WTC11 (cell line): Measurements from ENCODE around the gene LGALS4.

Source experiments
- CREB1 ChIP-seq: sonication (generic); formaldehyde crosslinking; IDR thresholded peaks from 2 replicates; pipeline ENCODE4 v1.8.0; 2023; ENCODE audit warnings: mild to moderate bottlenecking, missing genetic modification reagents
- FOXK1 ChIP-seq: sonication (generic); formaldehyde crosslinking; IDR thresholded peaks from 2 replicates; pipeline ENCODE4 v1.8.0; 2022; ENCODE audit warnings: mild to moderate bottlenecking, moderate library complexity, missing genetic modification reagents
- HMGA2 ChIP-seq: fragments of 250-450 bp; sonication (Bioruptor Pico); IDR thresholded peaks from 2 replicates; pipeline ENCODE4 v1.4.0; 2021; ENCODE audit warnings: mild to moderate bottlenecking, moderate library complexity
- JUN ChIP-seq: sonication (generic); formaldehyde crosslinking; IDR thresholded peaks from 2 replicates; pipeline ENCODE4 v1.8.0; 2023; ENCODE audit warnings: mild to moderate bottlenecking, missing genetic modification reagents
- PRRX2 ChIP-seq: fragments of 250-450 bp; sonication (Bioruptor Pico); IDR thresholded peaks from 2 replicates; pipeline ENCODE4 v1.8.0; 2021; ENCODE audit warnings: mild to moderate bottlenecking
- ZBTB21 ChIP-seq: sonication (generic); formaldehyde crosslinking; IDR thresholded peaks from 2 replicates; pipeline ENCODE4 v1.8.1; 2023; ENCODE audit warnings: mild to moderate bottlenecking, missing genetic modification reagents, borderline replicate concordance
- TF ChIP-seq, protein P1 (sequence below): fragments of 200-600 bp; IDR thresholded peaks from 2 replicates; pipeline ENCODE4 v1.8.0; 2022; ENCODE audit warnings: antibody characterized with exemption
- TF ChIP-seq, protein P2 (sequence below): sonication (generic); formaldehyde crosslinking; IDR thresholded peaks from 2 replicates; pipeline ENCODE4 v1.8.0; 2022; ENCODE audit warnings: mild to moderate bottlenecking, missing genetic modification reagents
- TF ChIP-seq, protein P3 (sequence below): sonication (generic); formaldehyde crosslinking; IDR thresholded peaks from 2 replicates; pipeline ENCODE4 v1.8.0; 2022; ENCODE audit warnings: mild to moderate bottlenecking, missing genetic modification reagents
- TF ChIP-seq, protein P4 (sequence below): sonication (generic); formaldehyde crosslinking; IDR thresholded peaks from 2 replicates; pipeline ENCODE4 v1.8.1; 2022; ENCODE audit warnings: low read depth, mild to moderate bottlenecking, moderate library complexity, missing genetic modification reagents, borderline replicate concordance
- TF ChIP-seq, protein P5 (sequence below): sonication (generic); formaldehyde crosslinking; IDR thresholded peaks from 2 replicates; pipeline ENCODE4 v1.8.0; 2022; ENCODE audit warnings: mild to moderate bottlenecking, missing genetic modification reagents
- TF ChIP-seq, protein P6 (sequence below): sonication (generic); formaldehyde crosslinking; IDR thresholded peaks from 2 replicates; pipeline ENCODE4 v1.8.1; 2023; ENCODE audit warnings: mild to moderate bottlenecking, missing genetic modification reagents, moderate library complexity

DNA sequence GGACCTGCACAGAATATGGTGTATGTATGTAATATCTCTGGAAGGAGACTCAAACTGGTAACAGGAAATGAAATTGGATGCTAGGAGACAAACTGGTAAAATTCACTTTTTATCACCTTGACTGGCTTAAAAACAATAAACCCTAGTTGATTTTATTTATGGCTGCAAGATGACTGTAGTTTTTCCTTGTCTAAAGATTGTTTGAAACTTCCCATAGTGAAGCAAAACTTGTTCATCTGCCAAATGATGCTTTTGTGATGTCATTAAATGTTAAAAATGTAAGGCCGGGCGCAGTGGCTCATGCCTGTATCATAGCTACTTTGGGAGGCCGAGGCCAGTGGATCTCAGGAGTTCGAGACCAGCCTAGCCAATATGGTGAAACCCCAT lies 21.4 kb upstream of the LGALS4 start:
- TF ChIP-seq JUN (CRISPR knock-in tag) (no peak), ZBTB21 (CRISPR knock-in tag) (no peak), PRRX2 (CRISPR knock-in tag) (no peak), FOXK1 (CRISPR knock-in tag) (no peak), HMGA2 (CRISPR knock-in tag) (no peak), CREB1 (CRISPR knock-in tag) (no peak)
- TF ChIP-seq, protein P1, sequence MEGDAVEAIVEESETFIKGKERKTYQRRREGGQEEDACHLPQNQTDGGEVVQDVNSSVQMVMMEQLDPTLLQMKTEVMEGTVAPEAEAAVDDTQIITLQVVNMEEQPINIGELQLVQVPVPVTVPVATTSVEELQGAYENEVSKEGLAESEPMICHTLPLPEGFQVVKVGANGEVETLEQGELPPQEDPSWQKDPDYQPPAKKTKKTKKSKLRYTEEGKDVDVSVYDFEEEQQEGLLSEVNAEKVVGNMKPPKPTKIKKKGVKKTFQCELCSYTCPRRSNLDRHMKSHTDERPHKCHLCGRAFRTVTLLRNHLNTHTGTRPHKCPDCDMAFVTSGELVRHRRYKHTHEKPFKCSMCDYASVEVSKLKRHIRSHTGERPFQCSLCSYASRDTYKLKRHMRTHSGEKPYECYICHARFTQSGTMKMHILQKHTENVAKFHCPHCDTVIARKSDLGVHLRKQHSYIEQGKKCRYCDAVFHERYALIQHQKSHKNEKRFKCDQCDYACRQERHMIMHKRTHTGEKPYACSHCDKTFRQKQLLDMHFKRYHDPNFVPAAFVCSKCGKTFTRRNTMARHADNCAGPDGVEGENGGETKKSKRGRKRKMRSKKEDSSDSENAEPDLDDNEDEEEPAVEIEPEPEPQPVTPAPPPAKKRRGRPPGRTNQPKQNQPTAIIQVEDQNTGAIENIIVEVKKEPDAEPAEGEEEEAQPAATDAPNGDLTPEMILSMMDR, result no peak
- TF ChIP-seq, protein P2, sequence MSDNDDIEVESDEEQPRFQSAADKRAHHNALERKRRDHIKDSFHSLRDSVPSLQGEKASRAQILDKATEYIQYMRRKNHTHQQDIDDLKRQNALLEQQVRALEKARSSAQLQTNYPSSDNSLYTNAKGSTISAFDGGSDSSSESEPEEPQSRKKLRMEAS (CRISPR knock-in tag), result no peak
- TF ChIP-seq, protein P3, sequence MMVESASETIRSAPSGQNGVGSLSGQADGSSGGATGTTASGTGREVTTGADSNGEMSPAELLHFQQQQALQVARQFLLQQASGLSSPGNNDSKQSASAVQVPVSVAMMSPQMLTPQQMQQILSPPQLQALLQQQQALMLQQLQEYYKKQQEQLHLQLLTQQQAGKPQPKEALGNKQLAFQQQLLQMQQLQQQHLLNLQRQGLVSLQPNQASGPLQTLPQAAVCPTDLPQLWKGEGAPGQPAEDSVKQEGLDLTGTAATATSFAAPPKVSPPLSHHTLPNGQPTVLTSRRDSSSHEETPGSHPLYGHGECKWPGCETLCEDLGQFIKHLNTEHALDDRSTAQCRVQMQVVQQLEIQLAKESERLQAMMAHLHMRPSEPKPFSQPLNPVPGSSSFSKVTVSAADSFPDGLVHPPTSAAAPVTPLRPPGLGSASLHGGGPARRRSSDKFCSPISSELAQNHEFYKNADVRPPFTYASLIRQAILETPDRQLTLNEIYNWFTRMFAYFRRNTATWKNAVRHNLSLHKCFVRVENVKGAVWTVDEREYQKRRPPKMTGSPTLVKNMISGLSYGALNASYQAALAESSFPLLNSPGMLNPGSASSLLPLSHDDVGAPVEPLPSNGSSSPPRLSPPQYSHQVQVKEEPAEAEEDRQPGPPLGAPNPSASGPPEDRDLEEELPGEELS (CRISPR knock-in tag), result no peak
- TF ChIP-seq, protein P4, sequence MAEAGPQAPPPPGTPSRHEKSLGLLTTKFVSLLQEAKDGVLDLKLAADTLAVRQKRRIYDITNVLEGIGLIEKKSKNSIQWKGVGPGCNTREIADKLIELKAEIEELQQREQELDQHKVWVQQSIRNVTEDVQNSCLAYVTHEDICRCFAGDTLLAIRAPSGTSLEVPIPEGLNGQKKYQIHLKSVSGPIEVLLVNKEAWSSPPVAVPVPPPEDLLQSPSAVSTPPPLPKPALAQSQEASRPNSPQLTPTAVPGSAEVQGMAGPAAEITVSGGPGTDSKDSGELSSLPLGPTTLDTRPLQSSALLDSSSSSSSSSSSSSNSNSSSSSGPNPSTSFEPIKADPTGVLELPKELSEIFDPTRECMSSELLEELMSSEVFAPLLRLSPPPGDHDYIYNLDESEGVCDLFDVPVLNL (CRISPR knock-in tag), result no peak
- TF ChIP-seq, protein P5, sequence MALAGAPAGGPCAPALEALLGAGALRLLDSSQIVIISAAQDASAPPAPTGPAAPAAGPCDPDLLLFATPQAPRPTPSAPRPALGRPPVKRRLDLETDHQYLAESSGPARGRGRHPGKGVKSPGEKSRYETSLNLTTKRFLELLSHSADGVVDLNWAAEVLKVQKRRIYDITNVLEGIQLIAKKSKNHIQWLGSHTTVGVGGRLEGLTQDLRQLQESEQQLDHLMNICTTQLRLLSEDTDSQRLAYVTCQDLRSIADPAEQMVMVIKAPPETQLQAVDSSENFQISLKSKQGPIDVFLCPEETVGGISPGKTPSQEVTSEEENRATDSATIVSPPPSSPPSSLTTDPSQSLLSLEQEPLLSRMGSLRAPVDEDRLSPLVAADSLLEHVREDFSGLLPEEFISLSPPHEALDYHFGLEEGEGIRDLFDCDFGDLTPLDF (CRISPR knock-in tag), result no peak
- TF ChIP-seq, protein P6, sequence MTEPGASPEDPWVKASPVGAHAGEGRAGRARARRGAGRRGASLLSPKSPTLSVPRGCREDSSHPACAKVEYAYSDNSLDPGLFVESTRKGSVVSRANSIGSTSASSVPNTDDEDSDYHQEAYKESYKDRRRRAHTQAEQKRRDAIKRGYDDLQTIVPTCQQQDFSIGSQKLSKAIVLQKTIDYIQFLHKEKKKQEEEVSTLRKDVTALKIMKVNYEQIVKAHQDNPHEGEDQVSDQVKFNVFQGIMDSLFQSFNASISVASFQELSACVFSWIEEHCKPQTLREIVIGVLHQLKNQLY (CRISPR knock-in tag), result no peak
